DMS153 (cell line): ENCODE results near the gene TMEM131.

Experiments used
- DNase-seq: peaks from one replicate; lab custom pipeline; 2025; lab: John Stamatoyannopoulos, UW

TMEM131 gene

GRCh38 chr2:97759727-97760407 lies 235.9 kb downstream of the TMEM131 start:
- DNase-seq = no peak

- DNase-seq = no peak
These were observed 237.5 kb downstream of the TMEM131 start for GRCh38 chr2:97758131-97758705.

DNA sequence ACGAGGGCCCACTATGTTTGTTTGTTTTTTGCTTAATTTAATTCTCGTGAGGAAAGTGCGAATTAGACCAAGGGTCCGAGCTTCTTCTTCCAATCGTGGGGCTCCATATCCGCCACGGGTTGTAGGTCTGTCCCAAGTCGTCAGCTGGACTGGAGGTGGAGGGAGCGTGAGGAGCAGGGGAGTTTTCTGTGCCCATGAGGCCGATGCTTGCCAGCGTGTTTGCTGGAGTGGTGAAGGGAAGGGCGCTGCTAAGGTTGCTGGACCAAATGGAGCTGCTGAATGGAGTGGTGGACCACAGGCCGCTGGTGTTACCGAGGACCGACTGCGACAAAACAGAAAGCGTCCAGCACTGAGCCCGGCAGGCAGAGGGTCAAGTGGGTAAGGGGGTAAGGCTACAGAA lies 238.7 kb downstream of the TMEM131 start:
- DNase-seq = no peak

GRCh38 chr2:97755491-97755890 lies 240.3 kb downstream of the TMEM131 start:
- no peak for DNase-seq

GRCh38 chr2:97754690-97755346 lies 240.9 kb downstream of the TMEM131 start:
- peak; percentile 6 for DNase-seq

DNA sequence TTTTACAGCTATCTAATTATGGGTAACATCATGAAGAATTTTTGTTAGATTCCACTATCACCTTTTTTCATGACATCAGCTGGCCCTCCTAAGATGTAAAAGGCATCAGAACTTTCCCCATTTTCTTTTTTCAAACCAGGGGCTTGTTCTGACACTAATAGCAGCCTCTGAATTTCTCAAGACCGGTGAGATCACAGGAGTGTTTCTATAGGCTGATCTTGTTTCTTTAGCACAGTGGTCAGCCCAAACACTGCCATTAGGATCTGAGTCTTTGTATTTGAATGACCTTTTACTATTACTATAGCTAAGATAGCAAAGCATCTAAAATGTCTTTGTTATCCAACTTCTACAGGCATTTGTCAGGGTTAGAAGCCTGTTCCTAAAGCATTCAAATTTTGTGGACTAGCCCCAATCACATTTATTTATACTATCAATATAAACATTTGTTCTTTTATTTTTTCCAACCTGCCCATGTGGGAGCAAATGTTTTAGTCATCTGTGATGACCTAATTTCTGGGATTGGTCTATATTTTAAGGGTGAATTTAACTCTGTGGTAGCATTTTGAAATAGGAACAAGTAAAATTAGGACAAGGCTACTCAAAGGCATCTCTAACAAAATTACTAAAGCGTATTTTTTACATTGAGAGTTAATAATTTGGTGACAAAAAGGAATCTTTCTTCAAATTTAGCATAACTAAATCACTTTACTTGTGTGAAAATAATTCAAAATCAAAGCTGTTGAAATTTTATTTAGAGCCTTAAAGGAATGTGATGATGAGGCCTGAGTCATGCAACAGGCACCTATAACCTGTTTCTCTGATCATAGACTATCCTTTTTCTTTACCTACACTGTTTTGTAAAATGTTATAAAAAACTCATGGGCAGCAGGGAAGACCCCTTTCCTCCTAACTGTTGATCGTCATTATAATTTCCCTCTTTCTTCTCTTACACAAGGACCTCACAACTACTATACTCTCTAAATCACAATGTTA lies 243.1 kb downstream of the TMEM131 start:
- DNase-seq = no peak

DNA sequence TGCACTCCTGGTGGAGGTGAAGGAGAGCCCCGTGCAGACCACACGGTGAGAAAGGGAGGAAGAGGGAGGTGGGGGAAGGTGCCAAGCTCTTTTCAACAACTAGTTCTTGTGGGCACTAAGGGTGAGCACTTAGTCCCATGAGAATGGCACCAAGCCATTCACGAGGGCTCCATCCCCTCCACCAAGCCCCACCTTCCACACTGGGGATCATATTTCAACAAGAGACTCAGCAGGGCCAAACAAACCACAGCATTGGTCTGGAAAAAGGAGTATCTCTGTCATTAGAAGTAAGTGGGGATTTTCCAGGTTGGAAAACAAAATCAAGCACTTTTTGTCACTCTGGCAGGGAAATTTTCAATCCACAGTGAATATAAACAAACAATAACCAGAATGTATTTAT lies 244.0 kb downstream of the TMEM131 start:
- peak; percentile 57 for DNase-seq

GRCh38 chr2:97750017-97750416 lies 245.7 kb downstream of the TMEM131 start:
- no peak for DNase-seq

GRCh38 chr2:97749581-97749980 lies 246.2 kb downstream of the TMEM131 start:
- DNase-seq = no peak

- DNase-seq = no peak
These were observed 248.0 kb downstream of the TMEM131 start for GRCh38 chr2:97747716-97748115.

- no peak for DNase-seq
These were observed 248.5 kb downstream of the TMEM131 start for GRCh38 chr2:97747285-97747684.

- no peak for DNase-seq
These were observed 250.1 kb downstream of the TMEM131 start for GRCh38 chr2:97745474-97746174.

- no peak for DNase-seq
These were observed 251.8 kb downstream of the TMEM131 start for GRCh38 chr2:97743913-97744312.

GRCh38 chr2:97742381-97742847 lies 253.3 kb downstream of the TMEM131 start:
- no peak for DNase-seq

DNA sequence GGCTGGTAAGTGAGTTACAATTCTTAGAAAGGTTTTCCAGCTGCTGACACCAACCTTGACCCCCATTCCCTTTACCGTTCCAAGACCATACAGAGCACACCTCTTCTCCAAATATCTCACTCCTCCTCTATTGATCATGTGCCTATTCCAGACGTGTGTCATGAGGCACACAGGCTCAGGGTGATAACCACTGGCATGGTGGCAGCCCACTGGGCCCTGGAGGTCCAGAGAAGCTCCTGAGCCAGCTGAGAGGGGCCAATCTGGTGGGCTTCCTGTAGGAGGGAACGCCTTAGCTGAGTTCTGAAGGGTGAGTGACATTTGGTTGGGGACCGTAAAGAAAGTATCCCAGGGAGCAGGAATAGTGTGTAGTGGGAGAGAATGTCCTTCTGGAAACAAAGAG lies 254.1 kb downstream of the TMEM131 start:
- DNase-seq = no peak

DNA sequence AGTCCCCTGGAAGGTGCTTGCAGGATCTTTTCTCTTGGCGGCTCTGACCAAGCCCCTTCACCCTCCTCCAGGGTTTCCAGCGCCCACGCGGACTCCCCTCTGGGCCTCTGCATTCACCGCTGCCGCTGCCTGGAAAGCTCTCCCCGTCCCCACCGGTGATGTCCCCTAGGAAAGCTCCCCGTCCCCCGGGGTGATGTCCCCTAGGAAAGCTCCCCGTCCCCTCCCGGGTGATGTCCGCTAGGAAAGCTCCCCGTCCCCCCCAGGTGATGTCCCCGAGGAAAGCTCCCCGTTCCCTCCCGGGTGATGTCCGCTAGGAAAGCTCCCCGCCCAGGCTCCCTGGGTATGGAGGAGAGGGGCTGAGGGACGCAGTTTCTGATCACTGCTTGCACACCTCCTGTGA lies 254.5 kb downstream of the TMEM131 start:
- DNase-seq = no peak

GRCh38 chr2:97740590-97741182 lies 255.1 kb downstream of the TMEM131 start:
- DNase-seq = peak; percentile 67

GRCh38 chr2:97739893-97740245 lies 255.9 kb downstream of the TMEM131 start:
- DNase-seq = no peak

DNA sequence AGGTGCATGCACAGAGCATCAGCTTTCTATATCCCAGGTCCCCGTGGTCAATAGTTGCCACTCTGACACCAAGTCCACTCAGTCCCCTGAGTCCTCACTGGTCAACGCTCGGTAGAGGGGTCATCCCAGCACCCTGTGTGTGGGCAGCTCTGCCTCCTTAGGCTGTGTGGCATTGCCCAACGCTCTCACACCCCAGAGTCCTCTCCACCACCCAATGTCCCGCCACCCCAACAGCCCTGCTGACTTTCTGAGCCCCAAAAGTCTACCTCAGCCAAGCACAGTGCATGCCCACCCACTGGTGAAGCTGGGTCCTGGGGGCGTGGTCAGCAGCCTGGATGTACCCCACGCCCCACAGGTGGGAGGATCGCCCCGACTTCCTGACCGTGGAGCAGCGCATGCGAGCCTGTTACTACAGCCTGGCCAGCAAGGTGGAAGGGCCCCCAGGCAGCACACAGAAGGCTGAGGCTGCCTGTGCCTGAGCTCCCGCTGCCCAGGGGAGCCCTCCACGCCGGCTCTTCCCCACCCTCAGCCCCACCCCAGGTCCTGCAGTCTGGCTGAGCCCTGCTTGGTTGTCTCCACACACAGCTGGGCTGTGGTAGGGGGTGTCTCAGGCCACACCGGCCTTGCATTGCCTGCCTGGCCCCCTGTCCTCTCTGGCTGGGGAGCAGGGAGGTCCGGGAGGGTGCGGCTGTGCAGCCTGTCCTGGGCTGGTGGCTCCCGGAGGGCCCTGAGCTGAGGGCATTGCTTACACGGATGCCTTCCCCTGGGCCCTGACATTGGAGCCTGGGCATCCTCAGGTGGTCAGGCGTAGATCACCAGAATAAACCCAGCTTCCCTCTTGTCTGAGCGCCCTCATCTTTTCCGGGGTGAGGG lies 256.5 kb downstream of the TMEM131 start:
- DNase-seq = no peak
